Fibroblast of lung (primary cell): ENCODE results near the gene CREBL2. TPM values are rescaled to one million over a fixed set of nuclear protein-coding genes. Genes with fewer than 3 reads are reported as not detected.

Source experiments
- DNase-seq, 2 donors: peaks; one replicate each; pipeline versions ENCODE4 v3.0.0 to v3.0.0-alpha.2; 2010; ENCODE audit warnings: low read depth in 2 of 2
- H2AFZ ChIP-seq: 2 replicates; pipeline ENCODE4 v1.5.1; 2012; ENCODE audit warnings: low read length, control low read depth, inconsistent platforms
- H3K27ac ChIP-seq: 2 replicates; pipeline ENCODE4 v1.5.1; 2011; ENCODE audit warnings: low read length, control low read depth; ENCODE audit not compliant: insufficient read depth
- H3K27me3 ChIP-seq: 2 replicates; pipeline ENCODE4 v1.5.1; 2011; ENCODE audit warnings: mild to moderate bottlenecking, low read length; ENCODE audit not compliant: control insufficient read depth, insufficient read depth
- H3K36me3 ChIP-seq: 2 replicates; pipeline ENCODE4 v1.5.1; 2011; ENCODE audit warnings: low read length; ENCODE audit not compliant: control insufficient read depth, insufficient read depth
- H3K4me1 ChIP-seq: 2 replicates; pipeline ENCODE4 v1.5.1; 2011; ENCODE audit warnings: low read length; ENCODE audit not compliant: control insufficient read depth, insufficient read depth; ENCODE audit errors: extremely low read depth
- H3K4me2 ChIP-seq: 2 replicates; pipeline ENCODE4 v1.5.1; 2011; ENCODE audit warnings: low read length, control low read depth; ENCODE audit not compliant: insufficient read depth; ENCODE audit errors: extremely low read depth
- H3K4me3 ChIP-seq, 4 experiments: fragments of 200-600 bp in 1 of 4; sonication (generic) in 1 of 4; replicated peaks in 1 of 4; 2 replicates each; pipeline ENCODE4 v1.5.1; 2011 to 2016; ENCODE audit warnings: low read length in 4 of 4, low read depth in 3 of 4, mild to moderate bottlenecking in 3 of 4, control low read depth in 2 of 4, inconsistent platforms in 1 of 4, mixed read lengths in 1 of 4; ENCODE audit not compliant: insufficient read depth in 1 of 4; ENCODE audit errors: control extremely low read depth in 1 of 4
- H3K79me2 ChIP-seq: 2 replicates; pipeline ENCODE4 v1.5.1; 2012; ENCODE audit warnings: mild to moderate bottlenecking, low read length, inconsistent platforms; ENCODE audit not compliant: control insufficient read depth, insufficient read depth
- H3K9ac ChIP-seq: 2 replicates; pipeline ENCODE4 v1.5.1; 2011; ENCODE audit warnings: mild to moderate bottlenecking, low read length, control low read depth; ENCODE audit not compliant: insufficient read depth
- H3K9me3 ChIP-seq: 2 replicates; pipeline ENCODE4 v1.5.1; 2012; ENCODE audit warnings: low read depth, low read length; ENCODE audit not compliant: control insufficient read depth, insufficient read depth
- H4K20me1 ChIP-seq: 2 replicates; pipeline ENCODE4 v1.5.1; 2011; ENCODE audit warnings: low read length; ENCODE audit not compliant: control insufficient read depth, insufficient read depth; ENCODE audit errors: extremely low read depth
- CTCF ChIP-seq, 2 donors: IDR thresholded peaks in 1 of 2; conservative IDR thresholded peaks in 1 of 2; 1 replicate in 1 of 2; 2 replicates in 1 of 2; pipeline ENCODE4 v1.5.1; 2011 to 2012; ENCODE audit warnings: low read length in 2 of 2, control low read depth in 1 of 2, inconsistent platforms in 1 of 2, low read depth in 1 of 2, mild to moderate bottlenecking in 1 of 2
- EZH2 ChIP-seq: IDR thresholded peaks from 2 replicates; pipeline ENCODE4 v1.5.1; 2012; ENCODE audit warnings: low read length, control low read depth, mild to moderate bottlenecking; ENCODE audit errors: missing control alignments
- polyA plus RNA-seq, 2 donors: library from polyadenylated mRNA; depleted of rRNA in 1 of 2; stranded (reverse) in 1 of 2; unstranded in 1 of 2; fragments of >200 nt; gene quantifications; 2 replicates each; pipeline ENCODE4 v1.2.1, GENCODE V29; 2011 to 2012; ENCODE audit warnings: missing spikeins in 1 of 2
- total RNA-seq: library from RNA; depleted of rRNA; stranded (reverse); fragments of >200 nt; gene quantifications from 2 replicates; pipeline ENCODE4 v1.2.1, GENCODE V29; 2014

Gene CREBL2
- total and polyA plus RNA-seq, 2 donors (not counting 1 experiment from before 2014, with no cell fraction given), result 35.9 to 59.5 TPM

GRCh38 chr12:12620730-12621315 lies 9.1 kb downstream of the CREBL2 start:
- Histone ChIP-seq H3K4me1 (no peaks in the 10 kb centered on the region), H3K9me3 (no peaks in the 10 kb centered on the region), H3K79me2 (no peaks in the 10 kb centered on the region), H3K4me3 (no peak overlapping the region), H3K4me2 (no peak overlapping the region), H3K27me3 (no peaks in the 10 kb centered on the region), H3K36me3 (peaks cover 2% of the 10 kb centered on the region), H4K20me1 (no peaks in the 10 kb centered on the region), H3K27ac (no peak overlapping the region), H3K9ac (no peak overlapping the region), H2AFZ (no peak overlapping the region)
- DNase-seq, result no peak
- no peak for TF ChIP-seq CTCF (conservative IDR thresholded peaks at IDR 0.05 in 1 of 2, IDR thresholded peaks at IDR 0.05 in 1 of 2; ENCODE audit: low read depth in 1 of 2, low read length in 2 of 2)
- no peak for TF ChIP-seq EZH2

- no peak overlapping the region for H3K4me2 ChIP-seq
- TF ChIP-seq EZH2 (no peak), CTCF (conservative IDR thresholded peaks at IDR 0.05 in 1 of 2, IDR thresholded peaks at IDR 0.05 in 1 of 2; ENCODE audit: low read depth in 1 of 2, low read length in 2 of 2) (no peak)
- H3K4me3 ChIP-seq, result no peak overlapping the region
These were observed 10.7 kb downstream of the CREBL2 start for GRCh38 chr12:12622418-12622817.

GRCh38 chr12:12624498-12624992 lies 12.9 kb downstream of the CREBL2 start:
- H2AFZ ChIP-seq, result no peak overlapping the region
- TF ChIP-seq EZH2 (no peak), CTCF (conservative IDR thresholded peaks at IDR 0.05 in 1 of 2, IDR thresholded peaks at IDR 0.05 in 1 of 2; ENCODE audit: low read depth in 1 of 2, low read length in 2 of 2) (no peak)

More at GRCh38 chr12:12622418-12622817, 10.7 kb downstream of the CREBL2 start:
- H3K4me1 ChIP-seq, result no peaks in the 10 kb centered on the region
- peaks cover 2% of the 10 kb centered on the region for H3K36me3 ChIP-seq
- no peak overlapping the region for H3K9ac ChIP-seq
- H3K9me3 ChIP-seq, result no peaks in the 10 kb centered on the region
- H3K27me3 ChIP-seq, result no peaks in the 10 kb centered on the region
- H4K20me1 ChIP-seq, result no peaks in the 10 kb centered on the region
- H3K27ac ChIP-seq, result no peak overlapping the region
- no peaks in the 10 kb centered on the region for H3K79me2 ChIP-seq
- no peak overlapping the region for H2AFZ ChIP-seq
- no peak for DNase-seq

More at GRCh38 chr12:12624498-12624992, 12.9 kb downstream of the CREBL2 start:
- Histone ChIP-seq H3K27me3 (no peaks in the 10 kb centered on the region), H3K4me3 (no peak overlapping the region), H3K27ac (no peak overlapping the region), H3K36me3 (peaks cover 2% of the 10 kb centered on the region), H3K79me2 (no peaks in the 10 kb centered on the region), H3K9me3 (no peaks in the 10 kb centered on the region), H3K9ac (no peak overlapping the region), H4K20me1 (no peaks in the 10 kb centered on the region), H3K4me1 (no peaks in the 10 kb centered on the region), H3K4me2 (no peak overlapping the region)
- DNase-seq, result no peak
